ENCODE results near the gene MAP2K1.
"Not testable (repeated sequence)": the region's sequence is repeated elsewhere in the genome, so short reads cannot be mapped to it uniquely, and the experiment has no call there.

MAP2K1 gene

GRCh38 chr15:66480267-66480666 is 93.6 kb downstream of the MAP2K1 start:
- no peak for DNase-seq

- DNase-seq, result no peak
Measured at GRCh38 chr15:66481107-66481856, 94.6 kb downstream of the MAP2K1 start.

GRCh38 chr15:66482539-66482938 is 95.8 kb downstream of the MAP2K1 start:
- DNase-seq, result no peak

GRCh38 chr15:66483131-66483566 is 96.4 kb downstream of the MAP2K1 start:
- DNase-seq, result no peak

- no peak for DNase-seq
Measured at GRCh38 chr15:66484539-66485112, 97.9 kb downstream of the MAP2K1 start.

- no peak for DNase-seq
Measured at GRCh38 chr15:66486887-66487286, 100.2 kb downstream of the MAP2K1 start.

GRCh38 chr15:66488525-66488924 is 101.8 kb downstream of the MAP2K1 start:
- no peak for DNase-seq

GRCh38 chr15:66489179-66489791 is 102.6 kb downstream of the MAP2K1 start:
- no peak for DNase-seq

GRCh38 chr15:66491846-66492245 is 105.1 kb downstream of the MAP2K1 start:
- DNase-seq, result no peak

- DNase-seq, result no peak
Measured at GRCh38 chr15:66494262-66494661, 107.5 kb downstream of the MAP2K1 start.

GRCh38 chr15:66496951-66497501 is 110.3 kb downstream of the MAP2K1 start:
- no peak for DNase-seq

- peak; percentile 97 for DNase-seq
Measured at GRCh38 chr15:66497502-66498455, 111.1 kb downstream of the MAP2K1 start, which contains the start of gene SNAPC5. TSS of gene SNAPC5 (minus strand) at chr15:66497762. CDS start at chr15:66497731, 31 bp downstream.

GRCh38 chr15:66498501-66499386 is 112.0 kb downstream of the MAP2K1 start:
- DNase-seq, result peak; percentile 69

- not testable (repeated sequence) for DNase-seq
Measured at GRCh38 chr15:66500346-66500745, 113.6 kb downstream of the MAP2K1 start.

- no peak for DNase-seq
Measured at GRCh38 chr15:66502491-66502890, 115.8 kb downstream of the MAP2K1 start.

GRCh38 chr15:66503041-66503648 is 116.4 kb downstream of the MAP2K1 start:
- peak; percentile 12 for DNase-seq

- DNase-seq, result no peak
Measured at GRCh38 chr15:66503780-66504562, 117.3 kb downstream of the MAP2K1 start.

GRCh38 chr15:66504563-66505429 is 118.1 kb downstream of the MAP2K1 start, which contains the start of the genes RPL4 and ZWILCH:
TSS of gene RPL4 (minus strand) at chr15:66504855. CDS start at chr15:66504790, 65 bp downstream.
TSS of gene ZWILCH (plus strand) at chr15:66505326. CDS start at chr15:66505339, 13 bp downstream.
- peak; percentile 89 for DNase-seq

GRCh38 chr15:66505430-66505811 is 118.7 kb downstream of the MAP2K1 start:
- DNase-seq, result no peak

Data from CD4-positive, alpha-beta T cell treated with Interleukin-21 for 1 hour (primary cell).